ENCODE results near the gene SLC43A2. TPM values are rescaled to one million over a fixed set of nuclear protein-coding genes. Genes with fewer than 3 reads are reported as not detected.

Gene SLC43A2
- total RNA-seq, 3 donors from 2014 or later (not counting 1 experiment from before 2014, with no cell fraction given): 24.5 to 36.0 (median 30.3) TPM

- no peak overlapping the region for H3K4me3 Mint-ChIP-seq
- intact Hi-C loops (cut with micrococcal nuclease): loop anchor here (5.0 kb wide), 1 partner anchor 268 kb away; no protein-coding TSS in a partner anchor
- WGBS (ENCODE audit: insufficient coverage): 94% methylated on average over 45 of the region's 45 CpGs
- TF ChIP-seq CTCF (IDR thresholded peaks at IDR 0.05): no peak
- no peaks in the 10 kb centered on the region for H3K36me3 ChIP-seq (ENCODE audit: control insufficient read depth, insufficient read depth, low read length)
- ATAC-seq: no peak
- peaks cover 5% of the 10 kb centered on the region for H3K4me1 ChIP-seq (ENCODE audit: control insufficient read depth, insufficient read depth, low read length)
- peaks cover 5 to 13% of the 10 kb centered on the region in 2 donors for H3K4me1 Mint-ChIP-seq
- H3K27ac ChIP-seq (ENCODE audit: low read length): no peak overlapping the region
- no peak overlapping the region for H3K4me3 ChIP-seq (ENCODE audit: low read length)
- no peak for DNase-seq
- no peaks in the 10 kb centered on the region for H3K27me3 ChIP-seq (ENCODE audit: control insufficient read depth, insufficient read depth, low read length)
- H3K9me3 ChIP-seq (ENCODE audit: control insufficient read depth, insufficient read depth, low read length): no peaks in the 10 kb centered on the region
- no peaks in the 10 kb centered on the region for H3K36me3 Mint-ChIP-seq
- H3K27me3 Mint-ChIP-seq (ENCODE audit: low read depth in 2 of 2): peaks cover 0 to 7% of the 10 kb centered on the region in 2 donors
- no peaks in the 10 kb centered on the region for H3K9me3 Mint-ChIP-seq
- H3K27ac Mint-ChIP-seq: no peak overlapping the region
These were observed 6.4 kb upstream of the SLC43A2 start for GRCh38 chr17:1634841-1635650.

GRCh38 chr17:1630662-1631061 is 2.0 kb upstream of the SLC43A2 start:
- no peak for TF ChIP-seq CTCF (IDR thresholded peaks at IDR 0.05)
- Histone ChIP-seq H3K27ac (ENCODE audit: low read length) (no peak overlapping the region), H3K4me1 (ENCODE audit: control insufficient read depth, insufficient read depth, low read length) (peaks cover 33% of the 10 kb centered on the region)

GRCh38 chr17:1629504-1630310 is 1.1 kb upstream of the SLC43A2 start:
- peak overlapping the region; percentile 99 for H3K4me3 Mint-ChIP-seq
- ATAC-seq: peak; percentile 17 to 38 (median 29)
- TF ChIP-seq CTCF (IDR thresholded peaks at IDR 0.05): peak; percentile 70
- Histone ChIP-seq H3K9me3 (ENCODE audit: control insufficient read depth, insufficient read depth, low read length) (no peaks in the 10 kb centered on the region), H3K4me3 (ENCODE audit: low read length) (peak overlapping the region; percentile 66), H3K27ac (ENCODE audit: low read length) (peak overlapping the region; percentile 60), H3K27me3 (ENCODE audit: control insufficient read depth, insufficient read depth, low read length) (no peaks in the 10 kb centered on the region), H3K36me3 (ENCODE audit: control insufficient read depth, insufficient read depth, low read length) (no peaks in the 10 kb centered on the region), H3K4me1 (ENCODE audit: control insufficient read depth, insufficient read depth, low read length) (peaks cover 36% of the 10 kb centered on the region)
- H3K27ac Mint-ChIP-seq: peak overlapping the region; percentile 84 to 99
- H3K27me3 Mint-ChIP-seq (ENCODE audit: low read depth in 2 of 2): peaks cover 7 to 20% of the 10 kb centered on the region in 2 donors
- WGBS (ENCODE audit: insufficient coverage): 1% methylated on average over 45 of the region's 45 CpGs
- H3K36me3 Mint-ChIP-seq: no peaks in the 10 kb centered on the region
- DNase-seq: peak; percentile 77 to 79
- H3K4me1 Mint-ChIP-seq: peaks cover 16 to 38% of the 10 kb centered on the region in 2 donors
- H3K9me3 Mint-ChIP-seq: no peaks in the 10 kb centered on the region
- intact Hi-C loops (cut with micrococcal nuclease): loop anchor here (1.0 to 5.0 kb wide), 5 partner anchors 23 to 262 kb away; partner anchors contain the start of genes INPP5K and PITPNA

More at GRCh38 chr17:1630662-1631061, 2.0 kb upstream of the SLC43A2 start:
- WGBS (ENCODE audit: insufficient coverage): 82% methylated on average over 4 of the region's 4 CpGs
- peaks cover 7 to 13% of the 10 kb centered on the region in 2 donors for H3K27me3 Mint-ChIP-seq (ENCODE audit: low read depth in 2 of 2)
- H3K4me3 Mint-ChIP-seq: peak overlapping the region; percentile 99
- no peak for ATAC-seq
- no peak for DNase-seq
- intact Hi-C loops (cut with micrococcal nuclease): loop anchor here (5.0 kb wide), 1 partner anchor 263 kb away; no protein-coding TSS in a partner anchor
- Histone ChIP-seq H3K36me3 (ENCODE audit: control insufficient read depth, insufficient read depth, low read length) (no peaks in the 10 kb centered on the region), H3K4me3 (ENCODE audit: low read length) (no peak overlapping the region), H3K27me3 (ENCODE audit: control insufficient read depth, insufficient read depth, low read length) (no peaks in the 10 kb centered on the region), H3K9me3 (ENCODE audit: control insufficient read depth, insufficient read depth, low read length) (no peaks in the 10 kb centered on the region)
- H3K9me3 Mint-ChIP-seq: no peaks in the 10 kb centered on the region
- no peaks in the 10 kb centered on the region for H3K36me3 Mint-ChIP-seq
- peaks cover 16 to 38% of the 10 kb centered on the region in 2 donors for H3K4me1 Mint-ChIP-seq
- peak overlapping the region; percentile 84 to 99 for H3K27ac Mint-ChIP-seq
